Natural killer cell treated with Interleukin-12 subunit alpha and Interleukin-12 subunit beta and Interleukin-15 and Interleukin-18, amount 100 ng/mL, for 72 hours (primary cell): ENCODE results near the gene GRID2. TPM values are rescaled to one million over a fixed set of nuclear protein-coding genes. Genes with fewer than 3 reads are reported as not detected.
"Not testable (repeated sequence)": the region's sequence is repeated elsewhere in the genome, so short reads cannot be mapped to it uniquely, and the experiment has no call there.

Experiments
- ATAC-seq, 2 donors: fragments of 150-1000 bp; cut with Tn5 transposase in 1 of 2; sonication (Bioruptor Pico), chemical (Tn5 transposase) in 1 of 2; 2 replicates each; pipeline ENCODE4 v1.10.0; 2021
- DNase-seq: peaks from one replicate; pipeline ENCODE4 v3.0.0; 2022; ENCODE audit warnings: low spot score
- H3K27ac Mint-ChIP-seq, 2 donors: 1 replicate in 1 of 2; 2 replicates in 1 of 2; pipeline ENCODE4 v1.8.0; 2022; ENCODE audit warnings: mixed read lengths in 2 of 2, mild to moderate bottlenecking in 1 of 2, moderate library complexity in 1 of 2
- H3K27me3 Mint-ChIP-seq, 2 donors: 1 replicate in 1 of 2; 2 replicates in 1 of 2; pipeline ENCODE4 v1.8.0; 2022; ENCODE audit warnings: mixed read lengths in 2 of 2
- H3K36me3 Mint-ChIP-seq: one replicate; pipeline ENCODE4 v1.8.0; 2022; ENCODE audit warnings: mixed read lengths
- H3K4me1 Mint-ChIP-seq, 2 donors: 1 replicate in 1 of 2; 2 replicates in 1 of 2; pipeline ENCODE4 v1.8.0; 2022; ENCODE audit warnings: low read depth in 2 of 2, mixed read lengths in 2 of 2, mild to moderate bottlenecking in 1 of 2
- H3K4me3 Mint-ChIP-seq: one replicate; pipeline ENCODE4 v1.8.0; 2022; ENCODE audit warnings: mixed read lengths
- H3K9me3 Mint-ChIP-seq: 2 replicates; pipeline ENCODE4 v1.8.0; 2022; ENCODE audit warnings: mixed read lengths
- total RNA-seq, 2 donors: library from RNA; stranded (reverse); gene quantifications; one replicate each; pipeline ENCODE4 v1.2.3, GENCODE V29; 2022

The GRID2 gene
- total RNA-seq, 2 donors from 2014 or later = not detected

GRCh38 chr4:93646233-93646930, 1342.6 kb downstream of the GRID2 start:
- Mint-ChIP-seq H3K27me3 (no peaks in the 10 kb centered on the region), H3K36me3 (no peaks in the 10 kb centered on the region), H3K4me3 (no peak overlapping the region), H3K9me3 (peaks cover 6% of the 10 kb centered on the region), H3K27ac (no peak overlapping the region), H3K4me1 (no peaks in the 10 kb centered on the region)
- DNase-seq (no peak), ATAC-seq (no peak)

- Mint-ChIP-seq H3K27ac (no peak overlapping the region), H3K36me3 (no peaks in the 10 kb centered on the region)
These were observed 1344.5 kb downstream of the GRID2 start for GRCh38 chr4:93648258-93648657.

GRCh38 chr4:93649828-93650227, 1346.1 kb downstream of the GRID2 start:
- no peaks in the 10 kb centered on the region for H3K36me3 Mint-ChIP-seq
- no peak overlapping the region for H3K27ac Mint-ChIP-seq
- no peaks in the 10 kb centered on the region for H3K4me1 Mint-ChIP-seq
- H3K9me3 Mint-ChIP-seq = peaks cover 11% of the 10 kb centered on the region
- no peak for ATAC-seq
- H3K27me3 Mint-ChIP-seq = no peaks in the 10 kb centered on the region
- H3K4me3 Mint-ChIP-seq = no peak overlapping the region
- no peak for DNase-seq

More at GRCh38 chr4:93648258-93648657, 1344.5 kb downstream of the GRID2 start:
- Mint-ChIP-seq H3K27me3 (no peaks in the 10 kb centered on the region), H3K4me3 (no peak overlapping the region), H3K9me3 (peaks cover 11% of the 10 kb centered on the region), H3K4me1 (no peaks in the 10 kb centered on the region)
- no peak for ATAC-seq
- DNase-seq = no peak

GRCh38 chr4:93654211-93654610, 1350.4 kb downstream of the GRID2 start:
- Mint-ChIP-seq H3K27me3 (no peaks in the 10 kb centered on the region), H3K36me3 (no peaks in the 10 kb centered on the region), H3K4me3 (no peak overlapping the region), H3K4me1 (no peaks in the 10 kb centered on the region), H3K27ac (no peak overlapping the region), H3K9me3 (peaks cover 5% of the 10 kb centered on the region)
- no peak for DNase-seq
- no peak for ATAC-seq

- Mint-ChIP-seq H3K36me3 (no peaks in the 10 kb centered on the region), H3K4me1 (no peaks in the 10 kb centered on the region), H3K27ac (no peak overlapping the region), H3K9me3 (no peaks in the 10 kb centered on the region), H3K27me3 (no peaks in the 10 kb centered on the region), H3K4me3 (no peak overlapping the region)
- ATAC-seq = no peak
- no peak for DNase-seq
These were observed 1353.8 kb downstream of the GRID2 start for GRCh38 chr4:93657527-93657926.

- no peaks in the 10 kb centered on the region for H3K4me1 Mint-ChIP-seq
- no peak overlapping the region for H3K27ac Mint-ChIP-seq
- DNase-seq = no peak
- no peak for ATAC-seq
- H3K4me3 Mint-ChIP-seq = no peak overlapping the region
- no peaks in the 10 kb centered on the region for H3K36me3 Mint-ChIP-seq
- no peaks in the 10 kb centered on the region for H3K27me3 Mint-ChIP-seq
- H3K9me3 Mint-ChIP-seq = peaks cover 3% of the 10 kb centered on the region
These were observed 1354.7 kb downstream of the GRID2 start for GRCh38 chr4:93658443-93658842.

- no peaks in the 10 kb centered on the region for H3K4me1 Mint-ChIP-seq
- ATAC-seq = no peak
These were observed 1355.9 kb downstream of the GRID2 start for GRCh38 chr4:93659629-93660028.

GRCh38 chr4:93660036-93660435, 1356.3 kb downstream of the GRID2 start:
- Mint-ChIP-seq H3K4me3 (no peak overlapping the region), H3K27ac (no peak overlapping the region), H3K36me3 (no peaks in the 10 kb centered on the region), H3K27me3 (no peaks in the 10 kb centered on the region), H3K4me1 (no peaks in the 10 kb centered on the region), H3K9me3 (peaks cover 6% of the 10 kb centered on the region)
- ATAC-seq (no peak), DNase-seq (no peak)

More at GRCh38 chr4:93659629-93660028, 1355.9 kb downstream of the GRID2 start:
- H3K4me3 Mint-ChIP-seq = no peak overlapping the region
- no peaks in the 10 kb centered on the region for H3K27me3 Mint-ChIP-seq
- no peak overlapping the region for H3K27ac Mint-ChIP-seq
- DNase-seq = no peak
- H3K36me3 Mint-ChIP-seq = no peaks in the 10 kb centered on the region
- peaks cover 6% of the 10 kb centered on the region for H3K9me3 Mint-ChIP-seq

- no peak for DNase-seq
- Mint-ChIP-seq H3K27me3 (no peaks in the 10 kb centered on the region), H3K4me1 (no peaks in the 10 kb centered on the region), H3K27ac (no peak overlapping the region), H3K4me3 (no peak overlapping the region), H3K9me3 (peaks cover 12% of the 10 kb centered on the region), H3K36me3 (no peaks in the 10 kb centered on the region)
- no peak for ATAC-seq
These were observed 1366.7 kb downstream of the GRID2 start for GRCh38 chr4:93670434-93670833.

- H3K4me1 Mint-ChIP-seq = no peaks in the 10 kb centered on the region
- ATAC-seq (no peak), DNase-seq (no peak)
- H3K36me3 Mint-ChIP-seq = no peaks in the 10 kb centered on the region
- no peaks in the 10 kb centered on the region for H3K27me3 Mint-ChIP-seq
- peaks cover 8% of the 10 kb centered on the region for H3K9me3 Mint-ChIP-seq
- H3K4me3 Mint-ChIP-seq = no peak overlapping the region
- H3K27ac Mint-ChIP-seq = no peak overlapping the region
These were observed 1367.3 kb downstream of the GRID2 start for GRCh38 chr4:93671093-93671492.

GRCh38 chr4:93676937-93677336, 1373.2 kb downstream of the GRID2 start:
- not testable (repeated sequence) for H3K4me1 Mint-ChIP-seq, DNase-seq, H3K27ac Mint-ChIP-seq, H3K4me3 Mint-ChIP-seq, H3K36me3 Mint-ChIP-seq, H3K27me3 Mint-ChIP-seq, ATAC-seq
- peaks cover 21% of the 10 kb centered on the region for H3K9me3 Mint-ChIP-seq

GRCh38 chr4:93684571-93684970, 1380.8 kb downstream of the GRID2 start:
- H3K27ac Mint-ChIP-seq = no peak overlapping the region
- no peaks in the 10 kb centered on the region for H3K27me3 Mint-ChIP-seq
- H3K36me3 Mint-ChIP-seq = no peaks in the 10 kb centered on the region
- DNase-seq = no peak
- ATAC-seq = no peak
- no peaks in the 10 kb centered on the region for H3K4me1 Mint-ChIP-seq
- H3K4me3 Mint-ChIP-seq = no peak overlapping the region
- peaks cover 6% of the 10 kb centered on the region for H3K9me3 Mint-ChIP-seq

- Mint-ChIP-seq H3K27me3 (no peaks in the 10 kb centered on the region), H3K4me1 (no peaks in the 10 kb centered on the region), H3K36me3 (no peaks in the 10 kb centered on the region), H3K9me3 (peaks cover 2% of the 10 kb centered on the region), H3K27ac (no peak overlapping the region), H3K4me3 (no peak overlapping the region)
- DNase-seq = no peak
- no peak for ATAC-seq
These were observed 1383.5 kb downstream of the GRID2 start for GRCh38 chr4:93687304-93687703.

- no peak overlapping the region for H3K27ac Mint-ChIP-seq
- no peaks in the 10 kb centered on the region for H3K36me3 Mint-ChIP-seq
- no peaks in the 10 kb centered on the region for H3K27me3 Mint-ChIP-seq
- H3K4me1 Mint-ChIP-seq = no peaks in the 10 kb centered on the region
- H3K4me3 Mint-ChIP-seq = no peak overlapping the region
- ATAC-seq (no peak), DNase-seq (no peak)
- H3K9me3 Mint-ChIP-seq = peaks cover 2% of the 10 kb centered on the region
These were observed 1385.2 kb downstream of the GRID2 start for GRCh38 chr4:93688978-93689377.

GRCh38 chr4:93693141-93693540, 1389.4 kb downstream of the GRID2 start:
- Mint-ChIP-seq H3K9me3 (peaks cover 9% of the 10 kb centered on the region), H3K36me3 (no peaks in the 10 kb centered on the region), H3K27me3 (no peaks in the 10 kb centered on the region), H3K4me1 (no peaks in the 10 kb centered on the region), H3K27ac (no peak overlapping the region), H3K4me3 (no peak overlapping the region)
- ATAC-seq (no peak), DNase-seq (no peak)
